ENCODE measurements around the gene TTYH3.

DNA sequence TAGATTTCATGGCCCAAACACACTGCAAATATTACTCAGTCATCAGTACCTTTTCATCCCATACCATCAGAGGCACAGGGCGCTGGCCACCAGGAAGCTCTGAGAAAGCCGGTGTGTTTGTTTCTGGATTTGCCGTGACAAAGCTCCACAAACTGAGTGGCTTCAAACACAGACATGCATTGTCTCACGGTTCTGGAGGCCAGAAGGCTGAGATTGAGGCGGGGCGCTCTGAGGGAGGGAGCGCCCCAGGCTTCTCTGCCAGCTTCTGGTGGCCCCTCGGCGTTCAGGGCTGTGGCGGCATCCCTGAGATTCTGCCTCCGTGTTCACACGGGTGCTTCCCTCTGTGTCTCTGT, 3.7 kb upstream of the TTYH3 start:
- TF ChIP-seq, protein P1, sequence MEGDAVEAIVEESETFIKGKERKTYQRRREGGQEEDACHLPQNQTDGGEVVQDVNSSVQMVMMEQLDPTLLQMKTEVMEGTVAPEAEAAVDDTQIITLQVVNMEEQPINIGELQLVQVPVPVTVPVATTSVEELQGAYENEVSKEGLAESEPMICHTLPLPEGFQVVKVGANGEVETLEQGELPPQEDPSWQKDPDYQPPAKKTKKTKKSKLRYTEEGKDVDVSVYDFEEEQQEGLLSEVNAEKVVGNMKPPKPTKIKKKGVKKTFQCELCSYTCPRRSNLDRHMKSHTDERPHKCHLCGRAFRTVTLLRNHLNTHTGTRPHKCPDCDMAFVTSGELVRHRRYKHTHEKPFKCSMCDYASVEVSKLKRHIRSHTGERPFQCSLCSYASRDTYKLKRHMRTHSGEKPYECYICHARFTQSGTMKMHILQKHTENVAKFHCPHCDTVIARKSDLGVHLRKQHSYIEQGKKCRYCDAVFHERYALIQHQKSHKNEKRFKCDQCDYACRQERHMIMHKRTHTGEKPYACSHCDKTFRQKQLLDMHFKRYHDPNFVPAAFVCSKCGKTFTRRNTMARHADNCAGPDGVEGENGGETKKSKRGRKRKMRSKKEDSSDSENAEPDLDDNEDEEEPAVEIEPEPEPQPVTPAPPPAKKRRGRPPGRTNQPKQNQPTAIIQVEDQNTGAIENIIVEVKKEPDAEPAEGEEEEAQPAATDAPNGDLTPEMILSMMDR (IDR thresholded peaks at IDR 0.05): no peak
- TF ChIP-seq POLR2A (IDR thresholded peaks at IDR 0.05): no peak

All from ovary (tissue), 3 donors.